ENCODE measurements around the gene MXD3. TPM values are rescaled to one million over a fixed set of nuclear protein-coding genes. Genes with fewer than 3 reads are reported as not detected.
"Not testable (repeated sequence)": the region's sequence is repeated elsewhere in the genome, so short reads cannot be mapped to it uniquely, and the experiment has no call there.

Gene MXD3
- total RNA-seq, 2 experiments from 2014 or later: 93.2 to 96.9 TPM

GRCh38 chr5:177276886-177277285, 34.8 kb downstream of the MXD3 start:
- H3K4me3 Mint-ChIP-seq: no peak overlapping the region
- DNase-seq: no peak
- H3K4me1 Mint-ChIP-seq (ENCODE audit: low read depth): peaks cover 13% of the 10 kb centered on the region
- no peaks in the 10 kb centered on the region for H3K9me3 Mint-ChIP-seq (ENCODE audit: insufficient read depth)
- ATAC-seq: no peak
- no peaks in the 10 kb centered on the region for H3K27me3 Mint-ChIP-seq (ENCODE audit: low read depth)
- CTCF ChIA-PET: interaction anchor here (0.6 to 2.9 kb wide), 8 partner anchors 11 to 576 kb away, joined by 3 to 13 read pairs (median 4); no protein-coding TSS in a partner anchor
- H3K27ac Mint-ChIP-seq: peak overlapping the region; percentile 2
- POLR2A ChIA-PET: no interaction called here
- H3K36me3 Mint-ChIP-seq (ENCODE audit: low read depth): peaks cover 54% of the 10 kb centered on the region

- Mint-ChIP-seq H3K4me1 (ENCODE audit: low read depth) (peaks cover 13% of the 10 kb centered on the region), H3K9me3 (ENCODE audit: insufficient read depth) (no peaks in the 10 kb centered on the region), H3K27me3 (ENCODE audit: low read depth) (no peaks in the 10 kb centered on the region), H3K36me3 (ENCODE audit: low read depth) (peaks cover 56% of the 10 kb centered on the region), H3K4me3 (no peak overlapping the region), H3K27ac (no peak overlapping the region)
- ChIA-PET POLR2A (no interaction called here), CTCF (interaction anchor here (1.4 to 2.9 kb wide), 3 partner anchors 34 to 163 kb away, joined by 3 to 13 read pairs (median 9); no protein-coding TSS in a partner anchor)
- DNase-seq (no peak), ATAC-seq (no peak)
Measured at GRCh38 chr5:177275883-177276282, 35.8 kb downstream of the MXD3 start.

- no peaks in the 10 kb centered on the region for H3K9me3 Mint-ChIP-seq (ENCODE audit: insufficient read depth)
- ChIA-PET CTCF (interaction anchor here (0.6 to 2.7 kb wide), 4 partner anchors 8 to 583 kb away, joined by 3 to 18 read pairs (median 4); no protein-coding TSS in a partner anchor), POLR2A (no interaction called here)
- no peak overlapping the region for H3K4me3 Mint-ChIP-seq
- H3K4me1 Mint-ChIP-seq (ENCODE audit: low read depth): no peaks in the 10 kb centered on the region
- H3K27me3 Mint-ChIP-seq (ENCODE audit: low read depth): no peaks in the 10 kb centered on the region
- DNase-seq (no peak), ATAC-seq (no peak)
- peaks cover 53% of the 10 kb centered on the region for H3K36me3 Mint-ChIP-seq (ENCODE audit: low read depth)
- H3K27ac Mint-ChIP-seq: no peak overlapping the region
Measured at GRCh38 chr5:177271113-177271512, 40.6 kb downstream of the MXD3 start.

GRCh38 chr5:177270653-177271052, 41.0 kb downstream of the MXD3 start:
- H3K27me3 Mint-ChIP-seq (ENCODE audit: low read depth): no peaks in the 10 kb centered on the region
- H3K4me3 Mint-ChIP-seq: no peak overlapping the region
- H3K9me3 Mint-ChIP-seq (ENCODE audit: insufficient read depth): no peaks in the 10 kb centered on the region
- H3K4me1 Mint-ChIP-seq (ENCODE audit: low read depth): no peaks in the 10 kb centered on the region
- POLR2A ChIA-PET: no interaction called here
- no peak for DNase-seq
- ATAC-seq: no peak
- CTCF ChIA-PET: interaction anchor here (0.6 to 2.7 kb wide), 5 partner anchors 8 to 583 kb away, joined by 3 to 18 read pairs (median 4); no protein-coding TSS in a partner anchor
- no peak overlapping the region for H3K27ac Mint-ChIP-seq
- peaks cover 55% of the 10 kb centered on the region for H3K36me3 Mint-ChIP-seq (ENCODE audit: low read depth)

- DNase-seq: no peak
Measured at GRCh38 chr5:177269976-177270375, 41.7 kb downstream of the MXD3 start.

GRCh38 chr5:177269232-177269895, 42.3 kb downstream of the MXD3 start:
- ATAC-seq (no peak), DNase-seq (no peak)
- Mint-ChIP-seq H3K36me3 (ENCODE audit: low read depth) (peaks cover 56% of the 10 kb centered on the region), H3K27ac (no peak overlapping the region), H3K4me1 (ENCODE audit: low read depth) (no peaks in the 10 kb centered on the region), H3K9me3 (ENCODE audit: insufficient read depth) (no peaks in the 10 kb centered on the region), H3K4me3 (no peak overlapping the region), H3K27me3 (ENCODE audit: low read depth) (no peaks in the 10 kb centered on the region)
- ChIA-PET CTCF (interaction anchor here (1.0 to 2.7 kb wide), 4 partner anchors 9 to 156 kb away, joined by 3 to 18 read pairs (median 4); no protein-coding TSS in a partner anchor), POLR2A (no interaction called here)

More at GRCh38 chr5:177269976-177270375, 41.7 kb downstream of the MXD3 start:
- no peak overlapping the region for H3K27ac Mint-ChIP-seq
- no peaks in the 10 kb centered on the region for H3K4me1 Mint-ChIP-seq (ENCODE audit: low read depth)
- H3K4me3 Mint-ChIP-seq: no peak overlapping the region
- ChIA-PET CTCF (interaction anchor here (1.0 to 2.7 kb wide), 4 partner anchors 9 to 157 kb away, joined by 3 to 18 read pairs (median 4); no protein-coding TSS in a partner anchor), POLR2A (no interaction called here)
- ATAC-seq: no peak
- H3K27me3 Mint-ChIP-seq (ENCODE audit: low read depth): no peaks in the 10 kb centered on the region
- peaks cover 54% of the 10 kb centered on the region for H3K36me3 Mint-ChIP-seq (ENCODE audit: low read depth)
- no peaks in the 10 kb centered on the region for H3K9me3 Mint-ChIP-seq (ENCODE audit: insufficient read depth)

GRCh38 chr5:177265395-177265794, 46.3 kb downstream of the MXD3 start:
- DNase-seq (no peak), ATAC-seq (no peak)
- ChIA-PET CTCF (no interaction called here), POLR2A (no interaction called here)
- Mint-ChIP-seq H3K9me3 (ENCODE audit: insufficient read depth) (no peaks in the 10 kb centered on the region), H3K27ac (no peak overlapping the region), H3K27me3 (ENCODE audit: low read depth) (no peaks in the 10 kb centered on the region), H3K4me3 (no peak overlapping the region), H3K4me1 (ENCODE audit: low read depth) (no peaks in the 10 kb centered on the region), H3K36me3 (ENCODE audit: low read depth) (peaks cover 57% of the 10 kb centered on the region)

- Mint-ChIP-seq H3K27me3 (ENCODE audit: low read depth) (no peaks in the 10 kb centered on the region), H3K36me3 (ENCODE audit: low read depth) (peaks cover 62% of the 10 kb centered on the region), H3K4me3 (no peak overlapping the region), H3K4me1 (ENCODE audit: low read depth) (no peaks in the 10 kb centered on the region), H3K9me3 (ENCODE audit: insufficient read depth) (no peaks in the 10 kb centered on the region), H3K27ac (no peak overlapping the region)
- ChIA-PET POLR2A (interaction anchor here (0.5 kb wide), 1 partner anchor 916 kb away, joined by 3 read pairs; no protein-coding TSS in a partner anchor), CTCF (interaction anchor here (0.9 to 1.8 kb wide), 4 partner anchors 9 to 152 kb away, joined by 3 to 5 read pairs (median 4); no protein-coding TSS in a partner anchor)
- DNase-seq (no peak), ATAC-seq (no peak)
Measured at GRCh38 chr5:177264178-177264577, 47.5 kb downstream of the MXD3 start.

GRCh38 chr5:177261510-177261909, 50.2 kb downstream of the MXD3 start:
- ATAC-seq: no peak
- Mint-ChIP-seq H3K4me3 (no peak overlapping the region), H3K27me3 (ENCODE audit: low read depth) (no peaks in the 10 kb centered on the region), H3K9me3 (ENCODE audit: insufficient read depth) (no peaks in the 10 kb centered on the region), H3K4me1 (ENCODE audit: low read depth) (peaks cover under 1% of the 10 kb centered on the region), H3K36me3 (ENCODE audit: low read depth) (peaks cover 66% of the 10 kb centered on the region), H3K27ac (no peak overlapping the region)
- DNase-seq: no peak
- ChIA-PET POLR2A (no interaction called here), CTCF (no interaction called here)

- Mint-ChIP-seq H3K36me3 (ENCODE audit: low read depth) (peaks cover 63% of the 10 kb centered on the region), H3K4me1 (ENCODE audit: low read depth) (peaks cover 4% of the 10 kb centered on the region), H3K27ac (no peak overlapping the region), H3K27me3 (ENCODE audit: low read depth) (no peaks in the 10 kb centered on the region), H3K4me3 (no peak overlapping the region), H3K9me3 (ENCODE audit: insufficient read depth) (no peaks in the 10 kb centered on the region)
- ATAC-seq: no peak
- no peak for DNase-seq
- CTCF ChIA-PET: no interaction called here
- POLR2A ChIA-PET: no interaction called here
Measured at GRCh38 chr5:177260961-177261360, 50.7 kb downstream of the MXD3 start.

GRCh38 chr5:177258711-177259110, 53.0 kb downstream of the MXD3 start:
- H3K4me1 Mint-ChIP-seq (ENCODE audit: low read depth); H3K27ac Mint-ChIP-seq; H3K27me3 Mint-ChIP-seq (ENCODE audit: low read depth); DNase-seq; H3K4me3 Mint-ChIP-seq; ATAC-seq; CTCF ChIA-PET; H3K9me3 Mint-ChIP-seq (ENCODE audit: insufficient read depth); POLR2A ChIA-PET: not testable (repeated sequence)
- peaks cover 64% of the 10 kb centered on the region for H3K36me3 Mint-ChIP-seq (ENCODE audit: low read depth)
